HepG2 (cell line): ENCODE measurements around the gene NPC1. TPM values are rescaled to one million over a fixed set of nuclear protein-coding genes. Genes with fewer than 3 reads are reported as not detected.
A peak's percentile ranks its signal among the peaks of the same experiment; 100 is the strongest.

Experiments
- ATAC-seq: fragments of 200-7000 bp; cut with Tn5 transposase; 3 replicates; pipeline ENCODE4 v1.9.1; 2020; ENCODE audit warnings: mild to moderate bottlenecking, moderate library complexity
- BruUV-seq: library from RNA; stranded (reverse); fragments of 400-500 nt; replicated peaks from 2 replicates; lab custom pipeline; 2021; lab: Mats Ljungman, UMichigan
- CTCF ChIA-PET: fragments of 300-600 bp; formaldehyde crosslinking; extraction: SDS; loops from one replicate; lab custom pipeline; 2021; ENCODE audit warnings: low total read pairs, inconsistent platforms, low intra/inter-chr PET ratio; lab: Yijun Ruan, JAX
- POLR2A ChIA-PET: fragments of 350-600 bp; sonication (Branson Sonifier 250); formaldehyde crosslinking; loops from one replicate; lab custom pipeline; 2020; ENCODE audit warnings: antibody characterized with exemption, inconsistent platforms; lab: Yijun Ruan, JAX
- DNase-seq: peaks from one replicate; pipeline ENCODE4 v3.0.0-alpha.2; 2015; ENCODE audit warnings: low spot score
- FAIRE-seq: peaks from 3 replicates; lab custom pipeline; 2011; peaks lifted over from hg19 to GRCh38; lab: Jason Lieb, UNC
- H2AFZ ChIP-seq: one replicate; pipeline ENCODE4 v1.6.1; 2011; ENCODE audit warnings: low read length, inconsistent platforms
- H3K27ac ChIP-seq: fragments of 300-600 bp; 3 replicates; pipeline ENCODE4 v1.8.0; 2011; ENCODE audit warnings: mixed run types, mild to moderate bottlenecking, mixed read lengths, low read length, inconsistent platforms; ENCODE audit not compliant: insufficient read depth; ENCODE audit errors: extremely low read length
- H3K27me3 ChIP-seq, 2 experiments: fragments of 200-600 bp in 1 of 2; 2 replicates in 1 of 2; 3 replicates in 1 of 2; pipeline versions ENCODE4 v1.6.0 to v1.8.0; 2011; ENCODE audit warnings: low read length in 2 of 2, mild to moderate bottlenecking in 2 of 2, moderate library complexity in 2 of 2, inconsistent platforms in 1 of 2; ENCODE audit not compliant: insufficient read depth in 2 of 2, control insufficient read depth in 1 of 2
- H3K36me3 ChIP-seq, 2 experiments: fragments of 200-600 bp in 1 of 2; replicated peaks in 1 of 2; 2 replicates in 1 of 2; 3 replicates in 1 of 2; pipeline versions ENCODE4 v1.5.1 to v1.8.0; 2011; ENCODE audit warnings: low read length in 2 of 2, inconsistent platforms in 1 of 2; ENCODE audit not compliant: insufficient read depth in 2 of 2, control insufficient read depth in 1 of 2
- H3K4me1 ChIP-seq: 2 replicates; pipeline ENCODE4 v1.5.1; 2012; ENCODE audit warnings: low read length, inconsistent platforms; ENCODE audit not compliant: insufficient read depth
- H3K4me2 ChIP-seq: 2 replicates; pipeline ENCODE4 v1.6.0; 2011; ENCODE audit warnings: low read depth, low read length, inconsistent platforms
- H3K4me3 ChIP-seq, 3 experiments: fragments of 200-600 bp in 1 of 3; sonication (generic), shearing (Covaris generic) in 1 of 3; replicated peaks in 1 of 3; 2 replicates each; pipeline ENCODE4 v1.5.1; 2011 to 2016; ENCODE audit warnings: low read length in 3 of 3, inconsistent platforms in 2 of 3, low read depth in 2 of 3, mild to moderate bottlenecking in 2 of 3, control low read depth in 1 of 3, mixed read lengths in 1 of 3; ENCODE audit not compliant: insufficient read depth in 1 of 3
- H3K79me2 ChIP-seq: one replicate; pipeline ENCODE4 v1.6.1; 2011; ENCODE audit warnings: low read length, inconsistent platforms; ENCODE audit not compliant: insufficient read depth
- H3K9ac ChIP-seq: 2 replicates; pipeline ENCODE4 v1.6.0; 2011; ENCODE audit warnings: mild to moderate bottlenecking, low read depth, low read length, inconsistent platforms; ENCODE audit not compliant: insufficient read depth
- H3K9me3 ChIP-seq: 2 replicates; pipeline ENCODE4 v1.5.1; 2012; ENCODE audit warnings: mild to moderate bottlenecking, low read length
- H4K20me1 ChIP-seq: 2 replicates; pipeline ENCODE4 v1.6.0; 2011; ENCODE audit warnings: inconsistent platforms, mild to moderate bottlenecking, low read length, moderate library complexity; ENCODE audit not compliant: insufficient read depth
- MIER2 ChIP-seq: IDR thresholded peaks from 2 replicates; pipeline ENCODE4 v1.6.1; 2016; ENCODE audit warnings: missing biosample characterization, missing genetic modification reagents
- NCOA2 ChIP-seq: sonication (generic); formaldehyde crosslinking; IDR thresholded peaks from 2 replicates; pipeline ENCODE4 v1.8.0; 2022; ENCODE audit warnings: inconsistent platforms
- PHF8 ChIP-seq: sonication (generic); formaldehyde crosslinking; IDR thresholded peaks from 2 replicates; pipeline ENCODE4 v1.5.0; 2020; ENCODE audit warnings: missing genetic modification reagents
- ZFP41 ChIP-seq: sonication (generic); formaldehyde crosslinking; IDR thresholded peaks from 2 replicates; pipeline ENCODE4 v1.4.0; 2020; ENCODE audit warnings: mild to moderate bottlenecking, missing genetic modification reagents, borderline replicate concordance
- ZFP82 ChIP-seq: sonication (generic); formaldehyde crosslinking; IDR thresholded peaks from 2 replicates; pipeline ENCODE4 v1.5.1; 2020; ENCODE audit warnings: mild to moderate bottlenecking, missing genetic modification reagents, borderline replicate concordance
- ZNF678 ChIP-seq: sonication (generic); formaldehyde crosslinking; IDR thresholded peaks from 2 replicates; pipeline ENCODE4 v1.4.0; 2020; ENCODE audit warnings: mild to moderate bottlenecking, missing genetic modification reagents
- ZNF775 ChIP-seq: sonication (generic); formaldehyde crosslinking; IDR thresholded peaks from 2 replicates; pipeline ENCODE4 v1.4.0; 2020; ENCODE audit warnings: missing genetic modification reagents, mild to moderate bottlenecking, moderate library complexity, borderline replicate concordance
- ZNF776 ChIP-seq: sonication (generic); formaldehyde crosslinking; IDR thresholded peaks from 2 replicates; pipeline ENCODE4 v1.4.0; 2020; ENCODE audit warnings: mild to moderate bottlenecking, missing genetic modification reagents
- WGBS: methylation state at CpG from one replicate; pipeline ENCODE4 v1.1.6; 2017; ENCODE audit warnings: low lambda C conversion rate; 5-methylcytosine and 5-hydroxymethylcytosine counted together
- in situ Hi-C: cut with HindIII; loops from 2 replicates; pipeline ENCODE4 v1.10.0; 2017; ENCODE audit warnings: low pct_unique_long_range_greater_than_20kb; ENCODE audit not compliant: extremely low pct_ligation_motif_present
- intact Hi-C: fragments of 100-400 bp; cut with micrococcal nuclease; formaldehyde crosslinking; loops from one replicate; pipeline ENCODE4 v1.10.0; 2022; ENCODE audit not compliant: unreplicated experiment
- polyA plus RNA-seq, 8 experiments: library from polyadenylated mRNA; depleted of rRNA in 3 of 8; stranded (reverse) in 7 of 8; unstranded in 1 of 8; fragments of >200 nt; fragmentation: Illumina TruSeq in 4 of 8; extraction: Trizol in 4 of 8; gene quantifications; 2 replicates each; pipeline versions ENCODE4 v1.2.1 to v1.2.3, GENCODE V29; 2011 to 2016; ENCODE audit warnings: low read depth in 4 of 8, missing spikeins in 1 of 8, mixed read lengths in 1 of 8; ENCODE audit not compliant: insufficient read depth in 1 of 8
- total RNA-seq, 5 experiments: library from RNA; depleted of rRNA; stranded (reverse); fragments of >200 nt; fragmentation: Illumina TruSeq; extraction: Trizol; gene quantifications; 2 replicates each; pipeline ENCODE4 v1.2.3, GENCODE V29; 2016; ENCODE audit warnings: low read depth in 1 of 5
- TF ChIP-seq, protein P1 (sequence below): sonication (generic); formaldehyde crosslinking; IDR thresholded peaks from 2 replicates; pipeline ENCODE4; 2020; ENCODE audit warnings: missing genetic modification reagents, mild to moderate bottlenecking, borderline replicate concordance
- TF ChIP-seq, protein P2 (sequence below): IDR thresholded peaks from 2 replicates; pipeline ENCODE4 v1.6.1; 2016; ENCODE audit warnings: low read depth, borderline replicate concordance
- TF ChIP-seq, protein P3 (sequence below): sonication (generic); formaldehyde crosslinking; IDR thresholded peaks from 2 replicates; pipeline ENCODE4 v1.5.0; 2020; ENCODE audit warnings: mild to moderate bottlenecking, low read depth, missing genetic modification reagents, borderline replicate concordance
- TF ChIP-seq, protein P4 (sequence below): sonication (generic); formaldehyde crosslinking; IDR thresholded peaks from 2 replicates; pipeline ENCODE4 v1.4.0; 2020; ENCODE audit warnings: mild to moderate bottlenecking, missing genetic modification reagents

Gene NPC1
- total and polyA plus RNA-seq, 2 of the 13 experiments (the other 11 are each of a cell fraction or from before 2014, with no cell fraction given) = 46.5 to 114 TPM

DNA sequence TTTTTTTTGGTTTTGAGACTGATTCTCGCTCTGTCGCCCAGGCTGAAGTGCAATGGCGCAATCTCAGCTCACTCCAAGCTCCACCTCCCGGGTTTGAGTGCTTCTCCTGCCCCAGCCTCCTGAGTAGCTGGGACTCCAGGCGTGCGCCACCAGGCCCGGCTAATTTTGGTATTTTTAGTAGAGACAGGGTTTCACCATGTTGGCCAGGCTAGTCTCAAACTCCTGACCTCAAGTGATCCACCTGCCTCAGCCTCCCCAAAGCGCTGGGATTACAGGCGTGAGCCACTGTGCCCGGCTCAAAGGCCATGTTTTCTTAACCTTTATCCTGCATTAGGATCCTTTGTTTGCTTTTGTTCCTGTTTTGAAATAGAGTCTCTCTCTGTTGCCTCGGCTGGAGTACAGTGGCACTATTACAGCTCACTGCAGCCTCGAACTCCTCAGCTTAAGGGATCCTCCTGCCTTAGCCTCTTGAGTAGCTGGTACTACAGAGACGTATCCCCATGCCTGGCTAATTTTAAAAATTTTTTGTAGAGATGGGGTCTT, 41.0 kb downstream of the NPC1 start (continued):
- TF ChIP-seq, protein P1, sequence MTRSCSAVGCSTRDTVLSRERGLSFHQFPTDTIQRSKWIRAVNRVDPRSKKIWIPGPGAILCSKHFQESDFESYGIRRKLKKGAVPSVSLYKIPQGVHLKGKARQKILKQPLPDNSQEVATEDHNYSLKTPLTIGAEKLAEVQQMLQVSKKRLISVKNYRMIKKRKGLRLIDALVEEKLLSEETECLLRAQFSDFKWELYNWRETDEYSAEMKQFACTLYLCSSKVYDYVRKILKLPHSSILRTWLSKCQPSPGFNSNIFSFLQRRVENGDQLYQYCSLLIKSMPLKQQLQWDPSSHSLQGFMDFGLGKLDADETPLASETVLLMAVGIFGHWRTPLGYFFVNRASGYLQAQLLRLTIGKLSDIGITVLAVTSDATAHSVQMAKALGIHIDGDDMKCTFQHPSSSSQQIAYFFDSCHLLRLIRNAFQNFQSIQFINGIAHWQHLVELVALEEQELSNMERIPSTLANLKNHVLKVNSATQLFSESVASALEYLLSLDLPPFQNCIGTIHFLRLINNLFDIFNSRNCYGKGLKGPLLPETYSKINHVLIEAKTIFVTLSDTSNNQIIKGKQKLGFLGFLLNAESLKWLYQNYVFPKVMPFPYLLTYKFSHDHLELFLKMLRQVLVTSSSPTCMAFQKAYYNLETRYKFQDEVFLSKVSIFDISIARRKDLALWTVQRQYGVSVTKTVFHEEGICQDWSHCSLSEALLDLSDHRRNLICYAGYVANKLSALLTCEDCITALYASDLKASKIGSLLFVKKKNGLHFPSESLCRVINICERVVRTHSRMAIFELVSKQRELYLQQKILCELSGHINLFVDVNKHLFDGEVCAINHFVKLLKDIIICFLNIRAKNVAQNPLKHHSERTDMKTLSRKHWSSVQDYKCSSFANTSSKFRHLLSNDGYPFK = peak; percentile 62; the same call in 1 of the 2 replicates
- TF ChIP-seq ZFP82 (CRISPR knock-in tag) = no peak

DNA sequence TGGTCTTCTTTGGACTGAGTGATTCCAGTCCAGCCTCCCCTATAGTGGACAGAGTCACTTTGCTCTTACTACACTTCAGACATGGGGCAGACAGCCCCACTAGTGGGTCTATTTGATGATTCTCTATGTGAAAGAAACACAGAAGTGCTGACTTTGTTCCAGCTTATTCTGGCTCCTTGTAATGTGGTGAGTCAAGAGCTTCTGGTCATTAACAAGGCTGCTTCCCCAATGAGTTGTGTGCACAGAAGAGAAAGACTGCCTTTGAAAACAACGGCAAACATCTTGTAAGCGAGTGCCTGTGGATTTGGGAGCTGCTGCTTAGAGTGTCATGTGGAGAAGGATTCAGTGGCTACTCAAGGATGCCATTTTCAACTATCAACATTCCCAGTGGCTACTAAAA, 43.8 kb downstream of the NPC1 start:
- peaks cover 38% of the 10 kb centered on the region for H3K4me1 ChIP-seq
- ChIA-PET CTCF (no interaction called here), POLR2A (no interaction called here)
- H4K20me1 ChIP-seq = no peaks in the 10 kb centered on the region
- DNase-seq (no peak), FAIRE-seq (no peak), ATAC-seq (no peak)
- peaks cover 30 to 88% of the 10 kb centered on the region in 2 experiments for H3K36me3 ChIP-seq
- no peak overlapping the region for H3K4me2 ChIP-seq
- no peaks in the 10 kb centered on the region for H3K27me3 ChIP-seq
- H3K4me3 ChIP-seq = no peak overlapping the region
- H3K9me3 ChIP-seq = no peaks in the 10 kb centered on the region
- no TSS peak for BruUV-seq
- H3K9ac ChIP-seq = no peak overlapping the region
- H2AFZ ChIP-seq = no peak overlapping the region
- H3K79me2 ChIP-seq = no peaks in the 10 kb centered on the region
- H3K27ac ChIP-seq = no peak overlapping the region
- TF ChIP-seq ZFP41 (CRISPR knock-in tag) = no peak
- TF ChIP-seq MIER2 = no peak
- TF ChIP-seq ZNF775 (CRISPR knock-in tag) = no peak
- TF ChIP-seq, protein P2, sequence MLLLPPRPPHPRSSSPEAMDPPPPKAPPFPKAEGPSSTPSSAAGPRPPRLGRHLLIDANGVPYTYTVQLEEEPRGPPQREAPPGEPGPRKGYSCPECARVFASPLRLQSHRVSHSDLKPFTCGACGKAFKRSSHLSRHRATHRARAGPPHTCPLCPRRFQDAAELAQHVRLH = no peak
- no peak for TF ChIP-seq ZNF776 (CRISPR knock-in tag)
- no peak for TF ChIP-seq PHF8
- TF ChIP-seq ZNF678 (CRISPR knock-in tag) = no peak
- TF ChIP-seq, protein P3, sequence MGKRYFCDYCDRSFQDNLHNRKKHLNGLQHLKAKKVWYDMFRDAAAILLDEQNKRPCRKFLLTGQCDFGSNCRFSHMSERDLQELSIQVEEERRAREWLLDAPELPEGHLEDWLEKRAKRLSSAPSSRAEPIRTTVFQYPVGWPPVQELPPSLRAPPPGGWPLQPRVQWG (CRISPR knock-in tag) = no peak
- TF ChIP-seq NCOA2 = no peak
- TF ChIP-seq, protein P4, sequence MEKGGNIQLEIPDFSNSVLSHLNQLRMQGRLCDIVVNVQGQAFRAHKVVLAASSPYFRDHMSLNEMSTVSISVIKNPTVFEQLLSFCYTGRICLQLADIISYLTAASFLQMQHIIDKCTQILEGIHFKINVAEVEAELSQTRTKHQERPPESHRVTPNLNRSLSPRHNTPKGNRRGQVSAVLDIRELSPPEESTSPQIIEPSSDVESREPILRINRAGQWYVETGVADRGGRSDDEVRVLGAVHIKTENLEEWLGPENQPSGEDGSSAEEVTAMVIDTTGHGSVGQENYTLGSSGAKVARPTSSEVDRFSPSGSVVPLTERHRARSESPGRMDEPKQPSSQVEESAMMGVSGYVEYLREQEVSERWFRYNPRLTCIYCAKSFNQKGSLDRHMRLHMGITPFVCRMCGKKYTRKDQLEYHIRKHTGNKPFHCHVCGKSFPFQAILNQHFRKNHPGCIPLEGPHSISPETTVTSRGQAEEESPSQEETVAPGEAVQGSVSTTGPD (CRISPR knock-in tag) = no peak
- in situ Hi-C loops = no loop called here
- 97% methylated on average over 2 of the region's 2 CpGs for WGBS
- intact Hi-C loops = no loop called here
